Thyroid gland (tissue), 4 donors: Measurements from ENCODE around the gene TMEM51. TPM values are rescaled to one million over a fixed set of nuclear protein-coding genes. Genes with fewer than 3 reads are reported as not detected.

ENCODE experiments used
- DNase-seq, 2 donors: peaks; one replicate each; pipeline ENCODE4 v3.0.0-alpha.2; 2019
- H3K27ac ChIP-seq, 3 donors: fragments of 200-600 bp; sonication (generic); 1 replicate in 2 of 3; 2 replicates in 1 of 3; pipeline ENCODE4 v1.5.1; 2016 to 2019; ENCODE audit warnings: mild to moderate bottlenecking in 1 of 3, moderate library complexity in 1 of 3
- H3K27me3 ChIP-seq: fragments of 200-600 bp; sonication (generic); one replicate; pipeline ENCODE4 v1.5.1; 2019
- H3K36me3 ChIP-seq, 2 donors: fragments of 200-600 bp; sonication (generic); one replicate each; pipeline ENCODE4 v1.5.1; 2016 to 2019
- H3K4me1 ChIP-seq, 2 donors: fragments of 200-600 bp; sonication (generic); one replicate each; pipeline ENCODE4 v1.5.1; 2017 to 2019
- H3K4me3 ChIP-seq, 3 donors: fragments of 200-600 bp; sonication (generic); replicated peaks in 1 of 3; 1 replicate in 2 of 3; 2 replicates in 1 of 3; pipeline ENCODE4 v1.5.1; 2016; ENCODE audit warnings: mild to moderate bottlenecking in 1 of 3
- H3K9me3 ChIP-seq: fragments of 200-600 bp; sonication (generic); one replicate; pipeline ENCODE4 v1.5.1; 2017
- POLR2A ChIP-seq, 2 donors: fragments of 450-650 bp; IDR thresholded peaks; one replicate each; pipeline ENCODE4 v1.6.1; 2017; ENCODE audit warnings: antibody characterized with exemption in 2 of 2, mild to moderate bottlenecking in 2 of 2, moderate library complexity in 1 of 2
- WGBS, 2 donors: methylation state at CpG; one replicate each; pipeline ENCODE4 v1.1.5; 2017; 5-methylcytosine and 5-hydroxymethylcytosine counted together
- intact Hi-C: fragments of 100-400 bp; cut with DNase I; formaldehyde crosslinking; loops from one replicate; pipeline ENCODE4 v1.15.1; 2023
- total RNA-seq, 4 donors: library from RNA; depleted of rRNA; stranded (reverse); fragments of >200 nt; gene quantifications; one replicate each; pipeline ENCODE4 v1.2.3, GENCODE V29; 2016
- TF ChIP-seq, protein P1 (sequence below), 6 experiments: fragments of 200-600 bp in 3 of 6; fragments of 450-650 bp in 3 of 6; sonication (generic) in 3 of 6; IDR thresholded peaks; one replicate each; pipeline ENCODE4 v1.5.1; 2016 to 2019; ENCODE audit warnings: antibody characterized with exemption in 6 of 6, mild to moderate bottlenecking in 2 of 6, inconsistent platforms in 1 of 6, moderate library complexity in 1 of 6

TMEM51 gene
- total RNA-seq, 4 donors from 2014 or later: 3.7 to 12.0 (median 6.4) TPM

DNA sequence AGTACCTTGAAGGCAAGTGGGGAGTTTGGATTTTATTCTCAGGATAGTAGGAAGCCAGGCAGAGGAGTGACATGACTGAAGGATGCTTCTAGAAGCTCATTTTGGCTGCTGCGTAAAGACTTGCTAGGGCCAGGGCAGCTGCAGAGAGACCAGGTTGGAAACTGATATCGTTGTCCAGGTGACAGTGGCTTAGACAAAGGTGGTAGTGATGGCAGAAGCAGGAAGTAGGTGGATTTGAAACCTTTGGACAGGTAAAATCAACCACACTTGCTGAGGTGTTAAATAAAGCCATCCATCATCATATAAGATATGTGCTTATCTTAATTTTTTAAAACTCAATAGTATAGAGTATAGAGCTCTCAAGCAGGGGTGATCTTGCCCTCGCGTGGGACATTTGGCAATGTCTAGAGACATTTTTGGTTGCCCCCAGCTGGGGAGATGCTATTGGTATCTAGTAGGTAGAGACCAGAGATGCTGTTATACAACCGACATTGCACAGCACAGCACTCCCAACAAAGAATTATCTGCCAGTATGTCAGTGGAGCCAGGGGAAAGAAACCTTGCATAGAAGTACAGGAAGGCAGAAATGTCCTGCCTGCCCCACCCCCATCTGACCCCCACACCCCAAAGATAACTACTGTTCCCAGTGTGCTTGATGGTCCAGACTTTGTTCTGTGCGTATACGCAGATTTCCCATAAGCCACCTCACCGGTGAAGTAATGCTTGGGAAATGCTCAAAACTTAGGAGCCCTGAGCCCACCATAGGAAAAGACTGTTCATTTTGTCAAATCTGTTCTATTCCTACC lies 31.1 kb downstream of the TMEM51 start:
- no peaks in the 10 kb centered on the region for H3K27me3 ChIP-seq
- H3K4me3 ChIP-seq: no peak overlapping the region
- H3K4me1 ChIP-seq: no peaks in the 10 kb centered on the region
- TF ChIP-seq, protein P1, sequence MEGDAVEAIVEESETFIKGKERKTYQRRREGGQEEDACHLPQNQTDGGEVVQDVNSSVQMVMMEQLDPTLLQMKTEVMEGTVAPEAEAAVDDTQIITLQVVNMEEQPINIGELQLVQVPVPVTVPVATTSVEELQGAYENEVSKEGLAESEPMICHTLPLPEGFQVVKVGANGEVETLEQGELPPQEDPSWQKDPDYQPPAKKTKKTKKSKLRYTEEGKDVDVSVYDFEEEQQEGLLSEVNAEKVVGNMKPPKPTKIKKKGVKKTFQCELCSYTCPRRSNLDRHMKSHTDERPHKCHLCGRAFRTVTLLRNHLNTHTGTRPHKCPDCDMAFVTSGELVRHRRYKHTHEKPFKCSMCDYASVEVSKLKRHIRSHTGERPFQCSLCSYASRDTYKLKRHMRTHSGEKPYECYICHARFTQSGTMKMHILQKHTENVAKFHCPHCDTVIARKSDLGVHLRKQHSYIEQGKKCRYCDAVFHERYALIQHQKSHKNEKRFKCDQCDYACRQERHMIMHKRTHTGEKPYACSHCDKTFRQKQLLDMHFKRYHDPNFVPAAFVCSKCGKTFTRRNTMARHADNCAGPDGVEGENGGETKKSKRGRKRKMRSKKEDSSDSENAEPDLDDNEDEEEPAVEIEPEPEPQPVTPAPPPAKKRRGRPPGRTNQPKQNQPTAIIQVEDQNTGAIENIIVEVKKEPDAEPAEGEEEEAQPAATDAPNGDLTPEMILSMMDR (IDR thresholded peaks at IDR 0.05): no peak
- TF ChIP-seq POLR2A (IDR thresholded peaks at IDR 0.05): no peak
- H3K27ac ChIP-seq: no peak overlapping the region
- H3K36me3 ChIP-seq: no peaks in the 10 kb centered on the region
- WGBS, 2 donors: 78 to 93% methylated on average over 8 of the region's 8 CpGs
- no peaks in the 10 kb centered on the region for H3K9me3 ChIP-seq
- intact Hi-C loops: no loop called here
- no peak for DNase-seq

DNA sequence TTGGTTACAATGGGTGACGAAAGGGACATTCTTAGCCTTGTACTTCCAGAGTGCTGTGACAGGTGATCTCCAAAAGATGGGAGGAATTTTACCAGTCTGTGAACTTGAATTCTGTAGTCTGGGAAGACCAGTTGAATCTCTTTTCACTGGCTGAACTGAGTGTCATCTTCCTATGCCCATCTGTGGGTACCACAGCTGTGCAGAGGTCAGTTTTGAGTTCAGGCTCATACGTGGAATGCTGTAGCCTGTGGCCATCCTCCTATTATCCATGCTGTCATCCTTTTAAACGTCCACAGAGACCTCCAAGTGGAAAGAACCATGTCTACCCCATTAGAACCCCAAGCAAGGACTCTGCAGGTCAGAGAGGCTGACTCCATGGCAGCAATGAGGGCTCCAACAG lies 32.1 kb downstream of the TMEM51 start:
- intact Hi-C loops: no loop called here
- no peak for DNase-seq
- Histone ChIP-seq H3K27me3 (no peaks in the 10 kb centered on the region), H3K27ac (no peak overlapping the region), H3K4me1 (no peaks in the 10 kb centered on the region), H3K4me3 (no peak overlapping the region), H3K36me3 (no peaks in the 10 kb centered on the region), H3K9me3 (no peaks in the 10 kb centered on the region)
- WGBS, 2 donors: 32 to 91% methylated on average over 2 to 3 of the region's 3 CpGs
- no peak for TF ChIP-seq POLR2A (IDR thresholded peaks at IDR 0.05)
- TF ChIP-seq, protein P1 (IDR thresholded peaks at IDR 0.05): no peak

DNA sequence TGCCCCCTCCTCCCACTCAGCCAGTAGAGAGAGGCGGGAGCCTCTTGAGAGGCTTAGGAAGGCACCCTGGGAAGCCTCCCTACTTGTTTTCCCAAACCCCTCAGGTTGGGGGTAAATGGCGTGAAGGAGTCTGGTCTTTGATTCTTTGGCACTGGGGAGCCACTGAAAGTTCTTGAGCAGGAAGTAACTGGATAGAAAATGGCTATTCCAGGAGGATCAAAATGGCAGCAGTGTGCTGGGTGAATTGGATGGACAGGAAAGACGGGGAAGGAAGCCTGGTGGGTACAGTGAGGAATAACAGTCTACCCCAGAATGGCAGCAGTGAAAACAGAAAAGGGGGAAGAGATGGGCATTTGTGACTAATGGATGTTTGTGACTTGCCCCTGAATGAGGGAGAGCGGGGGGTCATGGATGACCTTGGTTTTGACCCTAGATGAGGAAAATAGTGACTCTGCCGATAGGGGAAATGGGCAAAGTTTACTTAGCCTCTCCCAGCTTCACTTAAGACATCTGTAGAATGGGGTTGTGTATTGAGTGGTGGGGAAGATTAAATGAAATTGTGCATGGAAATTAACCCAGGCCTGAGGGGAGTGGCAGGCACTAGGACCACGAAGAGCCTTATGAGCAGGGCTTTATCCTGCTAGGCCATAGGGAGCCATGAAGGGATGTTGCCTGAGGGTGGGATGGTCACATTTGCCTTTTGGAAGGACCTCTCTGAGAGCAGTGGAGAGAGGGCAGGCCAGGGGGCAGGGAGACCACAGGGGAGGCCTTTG lies 32.7 kb downstream of the TMEM51 start:
- no peak for DNase-seq
- no peaks in the 10 kb centered on the region for H3K9me3 ChIP-seq
- no peaks in the 10 kb centered on the region for H3K36me3 ChIP-seq
- no peak overlapping the region for H3K27ac ChIP-seq
- WGBS, 2 donors: 77 to 82% methylated on average over 5 to 6 of the region's 6 CpGs
- intact Hi-C loops: no loop called here
- no peaks in the 10 kb centered on the region for H3K27me3 ChIP-seq
- H3K4me3 ChIP-seq: no peak overlapping the region
- TF ChIP-seq, protein P1 (IDR thresholded peaks at IDR 0.05): no peak
- H3K4me1 ChIP-seq: no peaks in the 10 kb centered on the region

DNA sequence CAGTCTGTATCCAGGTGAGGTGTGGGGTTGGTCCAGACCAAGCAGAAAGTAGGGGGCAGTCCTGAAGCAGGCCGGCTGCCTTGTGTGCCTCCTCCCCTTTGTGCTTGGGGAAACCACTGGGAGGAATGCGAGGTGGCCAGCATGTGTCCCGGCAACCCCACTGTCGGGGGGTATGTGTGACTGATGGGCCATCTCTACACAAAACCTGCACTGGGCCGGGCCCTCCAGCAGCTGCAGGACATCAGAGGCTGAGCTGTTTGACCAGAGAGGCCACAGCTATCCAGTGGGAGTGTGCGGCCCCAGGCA lies 33.3 kb downstream of the TMEM51 start:
- H3K36me3 ChIP-seq: no peaks in the 10 kb centered on the region
- no peak overlapping the region for H3K4me3 ChIP-seq
- H3K27ac ChIP-seq: no peak overlapping the region
- TF ChIP-seq, protein P1 (IDR thresholded peaks at IDR 0.05): no peak
- no peak for TF ChIP-seq POLR2A (IDR thresholded peaks at IDR 0.05)
- no peaks in the 10 kb centered on the region for H3K9me3 ChIP-seq
- 51 to 76% methylated on average over 6 of the region's 6 CpGs for WGBS, 2 donors
- intact Hi-C loops: no loop called here
- no peak for DNase-seq
- no peaks in the 10 kb centered on the region for H3K4me1 ChIP-seq
- no peaks in the 10 kb centered on the region for H3K27me3 ChIP-seq
